NCI-H82 treated with DMSO at 0.1 percent for 48 hours (cell line): ENCODE data around the gene NOG.
A peak's percentile ranks its signal among the peaks of the same experiment; 100 is the strongest.

ENCODE experiments used
- DNase-seq: peaks from one replicate; lab custom pipeline; 2025; ENCODE audit not compliant: unreplicated experiment; lab: John Stamatoyannopoulos, UW

NOG gene

GRCh38 chr17:56593646-56594319 lies at the start of gene NOG:
Gene NOG, plus strand, starts transcription at chr17:56593699. Its CDS starts 525 bp downstream, at chr17:56594224.
- DNase-seq, result peak; percentile 42

- no peak for DNase-seq
These were observed 48.4 kb upstream of the NOG start for GRCh38 chr17:56545106-56545505.

GRCh38 chr17:56545930-56546329 lies 47.6 kb upstream of the NOG start:
- DNase-seq, result no peak

GRCh38 chr17:56548661-56549060 lies 44.8 kb upstream of the NOG start:
- no peak for DNase-seq

GRCh38 chr17:56549501-56549900 lies 44.0 kb upstream of the NOG start:
- DNase-seq, result no peak

- DNase-seq, result no peak
These were observed 35.8 kb upstream of the NOG start for GRCh38 chr17:56557682-56558081.

- no peak for DNase-seq
These were observed 35.4 kb upstream of the NOG start for GRCh38 chr17:56558088-56558487.

GRCh38 chr17:56570199-56570598 lies 23.3 kb upstream of the NOG start:
- DNase-seq, result no peak

- DNase-seq, result no peak
These were observed 22.0 kb upstream of the NOG start for GRCh38 chr17:56571456-56571855.

- DNase-seq, result no peak
These were observed 16.2 kb upstream of the NOG start for GRCh38 chr17:56577190-56577842.

GRCh38 chr17:56577843-56578204 lies 15.7 kb upstream of the NOG start:
- DNase-seq, result no peak

GRCh38 chr17:56581635-56582627 lies 11.6 kb upstream of the NOG start:
- no peak for DNase-seq

GRCh38 chr17:56583772-56584171 lies 9.7 kb upstream of the NOG start:
- DNase-seq, result peak; percentile 52

GRCh38 chr17:56587298-56587697 lies 6.2 kb upstream of the NOG start:
- no peak for DNase-seq

- peak; percentile 78 for DNase-seq
These were observed 913 bp upstream of the NOG start for GRCh38 chr17:56592487-56593085.

- DNase-seq, result no peak
These were observed 333 bp upstream of the NOG start for GRCh38 chr17:56593086-56593645.

- peak; percentile 50 for DNase-seq
These were observed 1.0 kb downstream of the NOG start for GRCh38 chr17:56594320-56595107.

GRCh38 chr17:56595108-56595418 lies 1.6 kb downstream of the NOG start:
- DNase-seq, result no peak

- peak; percentile 89 for DNase-seq
These were observed 2.6 kb downstream of the NOG start for GRCh38 chr17:56595831-56596690.
